K562 (cell line): ENCODE measurements around the gene SNRNP70. TPM values are rescaled to one million over a fixed set of nuclear protein-coding genes. Genes with fewer than 3 reads are reported as not detected.
A peak's percentile ranks its signal among the peaks of the same experiment; 100 is the strongest.

Experiments
- AFF4 ChIP-seq: sonication (generic); formaldehyde crosslinking; IDR thresholded peaks from 2 replicates; pipeline ENCODE4 v1.8.0; 2023; ENCODE audit warnings: mild to moderate bottlenecking, missing genetic modification reagents
- ARHGAP35 ChIP-seq: fragments of 450-650 bp; IDR thresholded peaks from 2 replicates; pipeline ENCODE4 v1.6.1; 2018; ENCODE audit not compliant: partially characterized antibody
- CREM ChIP-seq: IDR thresholded peaks from 2 replicates; pipeline ENCODE4 v1.6.1; 2014; ENCODE audit warnings: antibody characterized with exemption, low read depth
- DNMT1 ChIP-seq: fragments of 450-650 bp; IDR thresholded peaks from 2 replicates; pipeline ENCODE4 v1.6.1; 2016; ENCODE audit warnings: antibody characterized with exemption, mild to moderate bottlenecking
- FOXA1 ChIP-seq: fragments of 450-650 bp; IDR thresholded peaks from 2 replicates; pipeline ENCODE4 v1.6.1; 2016; ENCODE audit warnings: mild to moderate bottlenecking, borderline replicate concordance
- GTF2F1 ChIP-seq: IDR thresholded peaks from 2 replicates; pipeline ENCODE4 v1.6.1; 2011; ENCODE audit warnings: low read depth, low read length, improper control_type of control experiment
- KDM1A ChIP-seq, 2 experiments: fragments of 450-650 bp; IDR thresholded peaks; 2 replicates each; pipeline ENCODE4 v1.6.1; 2016; ENCODE audit warnings: mild to moderate bottlenecking in 2 of 2
- KDM4B ChIP-seq, 2 experiments: fragments of 450-650 bp in 1 of 2; sonication (generic) in 1 of 2; IDR thresholded peaks; 2 replicates each; pipeline ENCODE4 v1.6.1; 2016 to 2017; ENCODE audit warnings: borderline replicate concordance in 2 of 2, antibody characterized with exemption in 1 of 2, low read depth in 1 of 2, mild to moderate bottlenecking in 1 of 2
- MTF1 ChIP-seq: fragments of 250-450 bp; sonication (Bioruptor Pico); IDR thresholded peaks from 2 replicates; pipeline ENCODE4 v1.9.0; 2021; ENCODE audit warnings: moderate library complexity, mild to moderate bottlenecking, inconsistent platforms, borderline replicate concordance
- NFIC ChIP-seq: fragments of 450-650 bp; IDR thresholded peaks from 2 replicates; pipeline ENCODE4 v1.6.1; 2017; ENCODE audit warnings: mild to moderate bottlenecking, inconsistent platforms
- NKRF ChIP-seq: fragments of 450-650 bp; IDR thresholded peaks from 2 replicates; pipeline ENCODE4 v1.6.1; 2016; ENCODE audit warnings: borderline replicate concordance
- PBX2 ChIP-seq, 2 experiments: IDR thresholded peaks in 1 of 2; conservative IDR thresholded peaks in 1 of 2; 2 replicates each; pipeline ENCODE4 v1.6.1; 2016; ENCODE audit warnings: low read depth in 2 of 2, mild to moderate bottlenecking in 1 of 2, missing compliant biosample characterization in 1 of 2, missing genetic modification characterization in 1 of 2, moderate library complexity in 1 of 2
- TAF15 ChIP-seq: fragments of 200-400 bp; formaldehyde crosslinking; IDR thresholded peaks from 2 replicates; pipeline ENCODE4 v1.6.1; 2017; ENCODE audit warnings: mild to moderate bottlenecking, low read depth, low read length, moderate library complexity
- YBX1 ChIP-seq: fragments of 450-650 bp; IDR thresholded peaks from 2 replicates; pipeline ENCODE4 v1.7.1; 2016; ENCODE audit warnings: mild to moderate bottlenecking
- ZNF165 ChIP-seq: fragments of 250-450 bp; sonication (Bioruptor Pico); IDR thresholded peaks from 2 replicates; pipeline ENCODE4 v1.4.0; 2020; ENCODE audit warnings: borderline replicate concordance
- polyA plus RNA-seq, 8 experiments: library from polyadenylated mRNA; depleted of rRNA in 4 of 8; stranded (reverse) in 5 of 8; unstranded in 3 of 8; fragments of >200 nt; fragmentation: Nextera tagmentation in 2 of 8; fragmentation: Illumina TruSeq in 1 of 8; extraction: Ambion mirVana in 2 of 8; extraction: Trizol in 1 of 8; gene quantifications; 2 replicates each; pipeline versions ENCODE4 v1.2.1 to v1.2.3, GENCODE V29; 2011 to 2014; ENCODE audit warnings: inconsistent platforms in 1 of 8, missing spikeins in 1 of 8
- total RNA-seq, 7 experiments: library from RNA; depleted of rRNA in 6 of 7; stranded (reverse); fragments of >200 nt in 6 of 7; fragmentation: Illumina TruSeq in 2 of 7; extraction: Trizol in 2 of 7; gene quantifications; 2 replicates each; pipeline versions ENCODE4 v1.2.1 to v1.2.3, GENCODE V29; 2011 to 2021; ENCODE audit warnings: low replicate concordance in 1 of 7

SNRNP70 gene
- total and polyA plus RNA-seq, 9 of the 15 experiments (the other 6 are each of a cell fraction or from before 2014, with no cell fraction given): 2.8 to 496 (median 136) TPM

GRCh38 chr19:49157445-49158224 lies 72.4 kb downstream of the SNRNP70 start, which contains the start of gene TRPM4 (continued):
- TF ChIP-seq KDM4B (IDR thresholded peaks at IDR 0.05; ENCODE audit: borderline replicate concordance in 2 of 2, low read depth in 1 of 2): 0 out of 4 replicates have a peak, but pooled peaks of 1 of the 2 experiments have one; percentile 21
- no peak for TF ChIP-seq AFF4 (CRISPR knock-in tag)
- no peak for TF ChIP-seq ZNF165 (CRISPR knock-in tag)
- peak; percentile 40 for TF ChIP-seq NFIC
- no peak for TF ChIP-seq ARHGAP35
- TF ChIP-seq MTF1 (CRISPR knock-in tag): no peak
- TF ChIP-seq FOXA1: no peak
- 0 out of 2 replicates have a peak, but pooled peaks have one; percentile 35 for TF ChIP-seq GTF2F1
- TF ChIP-seq PBX2 (CRISPR knock-in tag; IDR thresholded peaks at IDR 0.05; ENCODE audit: low read depth): no peak
- no peak for TF ChIP-seq PBX2 (tag; conservative IDR thresholded peaks at IDR 0.05; ENCODE audit: low read depth)
- TF ChIP-seq KDM1A (IDR thresholded peaks at IDR 0.05): 0 out of 4 replicates have a peak, but pooled peaks of 1 of the 2 experiments have one; percentile 16
- TF ChIP-seq YBX1: no peak
- TF ChIP-seq TAF15: no peak
- TF ChIP-seq DNMT1: no peak
- peak; percentile 41; the same call in 1 of the 2 replicates for TF ChIP-seq CREM
- peak; percentile 49; the same call in 1 of the 2 replicates for TF ChIP-seq NKRF
